ENCODE measurements around the gene KRT79.

Gene KRT79

GRCh38 chr12:52800259-52800917 is 33.7 kb downstream of the KRT79 start:
- no peak overlapping the region for H3K9ac ChIP-seq (ENCODE audit: insufficient read length, low read depth)
- H3K27me3 ChIP-seq (ENCODE audit: insufficient read depth, insufficient read length) = no peaks in the 10 kb centered on the region
- no peaks in the 10 kb centered on the region for H3K9me3 ChIP-seq (ENCODE audit: insufficient read depth, low read length)
- H3K4me3 ChIP-seq (ENCODE audit: insufficient read length, low read depth) = no peak overlapping the region
- H3K4me1 ChIP-seq (ENCODE audit: insufficient read depth, insufficient read length) = peaks cover 10% of the 10 kb centered on the region
- no peaks in the 10 kb centered on the region for H3K36me3 ChIP-seq (ENCODE audit: insufficient read depth, insufficient read length, low read length)
- TF ChIP-seq YY1 (IDR thresholded peaks at IDR 0.05; ENCODE audit: insufficient read depth, insufficient read length) (no peak), SUZ12 (IDR thresholded peaks at IDR 0.05; ENCODE audit: extremely low read depth, insufficient read depth, insufficient read length) (no peak), ZNF274 (IDR thresholded peaks at IDR 0.05; ENCODE audit: low read depth, low read length) (no peak)
- DNase-seq (ENCODE audit: low read depth, low spot score) = no peak

GRCh38 chr12:52799505-52800211 is 34.5 kb downstream of the KRT79 start:
- no peak overlapping the region for H3K9ac ChIP-seq (ENCODE audit: insufficient read length, low read depth)

GRCh38 chr12:52798671-52799504 is 35.2 kb downstream of the KRT79 start:
- H3K27me3 ChIP-seq (ENCODE audit: insufficient read depth, insufficient read length) = no peaks in the 10 kb centered on the region
- TF ChIP-seq YY1 (IDR thresholded peaks at IDR 0.05; ENCODE audit: insufficient read depth, insufficient read length) = no peak
- TF ChIP-seq ZNF274 (IDR thresholded peaks at IDR 0.05; ENCODE audit: low read depth, low read length) = no peak
- no peak for TF ChIP-seq SUZ12 (IDR thresholded peaks at IDR 0.05; ENCODE audit: extremely low read depth, insufficient read depth, insufficient read length)
- no peaks in the 10 kb centered on the region for H3K9me3 ChIP-seq (ENCODE audit: insufficient read depth, low read length)
- no peak for DNase-seq (ENCODE audit: low read depth, low spot score)
- no peak overlapping the region for H3K9ac ChIP-seq (ENCODE audit: insufficient read length, low read depth)
- H3K4me1 ChIP-seq (ENCODE audit: insufficient read depth, insufficient read length) = peaks cover 13% of the 10 kb centered on the region
- no peaks in the 10 kb centered on the region for H3K36me3 ChIP-seq (ENCODE audit: insufficient read depth, insufficient read length, low read length)
- H3K4me3 ChIP-seq (ENCODE audit: insufficient read length, low read depth) = no peak overlapping the region

More at GRCh38 chr12:52799505-52800211, 34.5 kb downstream of the KRT79 start:
- DNase-seq (ENCODE audit: low read depth, low spot score) = no peak
- Histone ChIP-seq H3K27me3 (ENCODE audit: insufficient read depth, insufficient read length) (no peaks in the 10 kb centered on the region), H3K4me3 (ENCODE audit: insufficient read length, low read depth) (no peak overlapping the region), H3K36me3 (ENCODE audit: insufficient read depth, insufficient read length, low read length) (no peaks in the 10 kb centered on the region), H3K4me1 (ENCODE audit: insufficient read depth, insufficient read length) (peaks cover 10% of the 10 kb centered on the region), H3K9me3 (ENCODE audit: insufficient read depth, low read length) (no peaks in the 10 kb centered on the region)
- TF ChIP-seq YY1 (IDR thresholded peaks at IDR 0.05; ENCODE audit: insufficient read depth, insufficient read length) (no peak), ZNF274 (IDR thresholded peaks at IDR 0.05; ENCODE audit: low read depth, low read length) (no peak), SUZ12 (IDR thresholded peaks at IDR 0.05; ENCODE audit: extremely low read depth, insufficient read depth, insufficient read length) (no peak)

- Histone ChIP-seq H3K4me3 (ENCODE audit: insufficient read length, low read depth) (no peak overlapping the region), H3K4me1 (ENCODE audit: insufficient read depth, insufficient read length) (peaks cover 13% of the 10 kb centered on the region), H3K9ac (ENCODE audit: insufficient read length, low read depth) (no peak overlapping the region), H3K27me3 (ENCODE audit: insufficient read depth, insufficient read length) (no peaks in the 10 kb centered on the region), H3K9me3 (ENCODE audit: insufficient read depth, low read length) (no peaks in the 10 kb centered on the region), H3K36me3 (ENCODE audit: insufficient read depth, insufficient read length, low read length) (no peaks in the 10 kb centered on the region)
- DNase-seq (ENCODE audit: low read depth, low spot score) = no peak
- TF ChIP-seq SUZ12 (IDR thresholded peaks at IDR 0.05; ENCODE audit: extremely low read depth, insufficient read depth, insufficient read length) (no peak), ZNF274 (IDR thresholded peaks at IDR 0.05; ENCODE audit: low read depth, low read length) (no peak), YY1 (IDR thresholded peaks at IDR 0.05; ENCODE audit: insufficient read depth, insufficient read length) (no peak)
Observed at GRCh38 chr12:52798003-52798670, 36.0 kb downstream of the KRT79 start.

- Histone ChIP-seq H3K4me1 (ENCODE audit: insufficient read depth, insufficient read length) (peaks cover 13% of the 10 kb centered on the region), H3K27me3 (ENCODE audit: insufficient read depth, insufficient read length) (no peaks in the 10 kb centered on the region), H3K36me3 (ENCODE audit: insufficient read depth, insufficient read length, low read length) (no peaks in the 10 kb centered on the region), H3K9ac (ENCODE audit: insufficient read length, low read depth) (no peak overlapping the region), H3K9me3 (ENCODE audit: insufficient read depth, low read length) (no peaks in the 10 kb centered on the region), H3K4me3 (ENCODE audit: insufficient read length, low read depth) (no peak overlapping the region)
- DNase-seq (ENCODE audit: low read depth, low spot score) = no peak
- TF ChIP-seq YY1 (IDR thresholded peaks at IDR 0.05; ENCODE audit: insufficient read depth, insufficient read length) = no peak
- TF ChIP-seq ZNF274 (IDR thresholded peaks at IDR 0.05; ENCODE audit: low read depth, low read length) = no peak
- TF ChIP-seq SUZ12 (IDR thresholded peaks at IDR 0.05; ENCODE audit: extremely low read depth, insufficient read depth, insufficient read length) = no peak
Observed at GRCh38 chr12:52797529-52797894, 36.6 kb downstream of the KRT79 start.

- Histone ChIP-seq H3K9ac (ENCODE audit: insufficient read length, low read depth) (no peak overlapping the region), H3K4me3 (ENCODE audit: insufficient read length, low read depth) (no peak overlapping the region), H3K27me3 (ENCODE audit: insufficient read depth, insufficient read length) (no peaks in the 10 kb centered on the region), H3K9me3 (ENCODE audit: insufficient read depth, low read length) (no peaks in the 10 kb centered on the region), H3K4me1 (ENCODE audit: insufficient read depth, insufficient read length) (peaks cover 13% of the 10 kb centered on the region), H3K36me3 (ENCODE audit: insufficient read depth, insufficient read length, low read length) (no peaks in the 10 kb centered on the region)
- no peak for DNase-seq (ENCODE audit: low read depth, low spot score)
- no peak for TF ChIP-seq ZNF274 (IDR thresholded peaks at IDR 0.05; ENCODE audit: low read depth, low read length)
- no peak for TF ChIP-seq YY1 (IDR thresholded peaks at IDR 0.05; ENCODE audit: insufficient read depth, insufficient read length)
- TF ChIP-seq SUZ12 (IDR thresholded peaks at IDR 0.05; ENCODE audit: extremely low read depth, insufficient read depth, insufficient read length) = no peak
Observed at GRCh38 chr12:52796839-52797528, 37.1 kb downstream of the KRT79 start.
